Muscle layer of colon (tissue), 2 donors: ENCODE results near the gene TMEM139.

Experiments
- H3K27ac ChIP-seq: one replicate; pipeline ENCODE4 v1.7.0; 2013; ENCODE audit warnings: low read depth, mild to moderate bottlenecking, low read length, moderate library complexity
- H3K27me3 ChIP-seq, 2 donors: one replicate each; pipeline ENCODE4 v1.7.0; 2013; ENCODE audit warnings: low read length in 2 of 2, mild to moderate bottlenecking in 2 of 2; ENCODE audit not compliant: insufficient read depth in 2 of 2, control insufficient read depth in 1 of 2
- H3K36me3 ChIP-seq: one replicate; pipeline ENCODE4 v1.7.0; 2013; ENCODE audit warnings: mild to moderate bottlenecking, low read length; ENCODE audit not compliant: insufficient read depth
- H3K4me1 ChIP-seq: one replicate; pipeline ENCODE4 v1.7.0; 2013; ENCODE audit warnings: mild to moderate bottlenecking, low read length; ENCODE audit not compliant: insufficient read depth
- H3K4me3 ChIP-seq, 2 donors: one replicate each; pipeline ENCODE4 v1.7.0; 2013; ENCODE audit warnings: low read length in 2 of 2, low read depth in 1 of 2, mild to moderate bottlenecking in 1 of 2, moderate library complexity in 1 of 2
- H3K9ac ChIP-seq: one replicate; pipeline ENCODE4 v1.7.0; 2013; ENCODE audit warnings: low read length
- H3K9me3 ChIP-seq: one replicate; pipeline ENCODE4 v1.7.0; 2013; ENCODE audit warnings: mild to moderate bottlenecking, low read length
- donor health status: abdominal sarcoma.
- donor health status: Adenocarcinoma of cecum.

The TMEM139 gene

DNA sequence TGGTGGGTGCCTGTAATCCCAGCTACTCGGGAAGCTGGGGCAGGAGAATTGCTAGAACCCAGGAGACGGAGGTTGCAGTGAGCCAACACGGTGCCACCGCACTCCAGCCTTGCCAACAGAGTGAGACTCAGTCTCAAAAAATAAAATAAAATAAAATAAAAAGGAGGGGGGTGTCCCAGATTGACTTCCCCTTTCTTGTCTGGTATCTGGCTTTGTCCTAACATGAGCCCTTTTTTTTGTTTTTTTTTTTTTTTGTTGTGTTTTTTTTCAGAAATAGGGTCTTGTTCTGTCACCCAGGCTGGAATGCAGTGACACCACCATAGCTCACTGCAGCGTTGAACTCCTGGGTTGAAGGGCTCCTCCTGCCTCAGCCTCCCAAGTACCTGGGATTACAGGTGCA lies 8.1 kb downstream of the TMEM139 start:
- Histone ChIP-seq H3K9ac (no peak overlapping the region), H3K9me3 (no peaks in the 10 kb centered on the region), H3K4me1 (peaks cover 19% of the 10 kb centered on the region), H3K27me3 (no peaks in the 10 kb centered on the region), H3K27ac (no peak overlapping the region), H3K36me3 (peaks cover 46% of the 10 kb centered on the region), H3K4me3 (no peak overlapping the region)

- Histone ChIP-seq H3K9ac (no peak overlapping the region), H3K36me3 (peaks cover 72% of the 10 kb centered on the region), H3K27ac (no peak overlapping the region)
These were observed 11.1 kb downstream of the TMEM139 start for GRCh38 chr7:143295870-143296269.

GRCh38 chr7:143296686-143297085 lies 11.9 kb downstream of the TMEM139 start:
- peaks cover 80% of the 10 kb centered on the region for H3K36me3 ChIP-seq
- no peak overlapping the region for H3K4me3 ChIP-seq
- no peaks in the 10 kb centered on the region for H3K4me1 ChIP-seq
- no peak overlapping the region for H3K9ac ChIP-seq
- no peaks in the 10 kb centered on the region for H3K27me3 ChIP-seq
- no peaks in the 10 kb centered on the region for H3K9me3 ChIP-seq
- no peak overlapping the region for H3K27ac ChIP-seq

More at GRCh38 chr7:143295870-143296269, 11.1 kb downstream of the TMEM139 start:
- H3K4me1 ChIP-seq: no peaks in the 10 kb centered on the region
- no peaks in the 10 kb centered on the region for H3K27me3 ChIP-seq
- no peak overlapping the region for H3K4me3 ChIP-seq
- H3K9me3 ChIP-seq: no peaks in the 10 kb centered on the region

- Histone ChIP-seq H3K9me3 (no peaks in the 10 kb centered on the region), H3K27me3 (no peaks in the 10 kb centered on the region), H3K9ac (no peak overlapping the region), H3K27ac (no peak overlapping the region), H3K36me3 (peaks cover 81% of the 10 kb centered on the region), H3K4me1 (no peaks in the 10 kb centered on the region), H3K4me3 (no peak overlapping the region)
These were observed 14.6 kb downstream of the TMEM139 start for GRCh38 chr7:143299346-143299745.

DNA sequence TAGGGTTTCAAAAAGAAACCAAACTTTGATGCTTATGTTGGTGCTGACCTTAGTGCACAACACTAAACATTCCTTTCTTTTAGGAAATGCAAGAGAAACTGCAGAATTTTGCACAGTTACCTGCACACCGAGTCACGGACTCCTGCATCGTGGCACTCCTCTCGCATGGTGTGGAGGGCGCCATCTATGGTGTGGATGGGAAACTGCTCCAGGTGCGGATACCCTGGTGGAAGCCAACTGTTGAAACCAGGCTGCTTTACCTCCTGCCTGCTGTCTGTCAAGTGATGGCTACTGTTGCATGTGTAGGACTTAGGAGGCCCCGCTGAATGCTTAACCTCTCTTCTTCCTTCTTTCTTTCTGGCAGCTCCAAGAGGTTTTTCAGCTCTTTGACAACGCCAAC lies 15.1 kb downstream of the TMEM139 start:
- H3K27ac ChIP-seq: no peak overlapping the region
- peaks cover 81% of the 10 kb centered on the region for H3K36me3 ChIP-seq
- H3K4me3 ChIP-seq: no peak overlapping the region
- H3K9ac ChIP-seq: no peak overlapping the region
- no peaks in the 10 kb centered on the region for H3K27me3 ChIP-seq
- no peaks in the 10 kb centered on the region for H3K9me3 ChIP-seq
- H3K4me1 ChIP-seq: no peaks in the 10 kb centered on the region

DNA sequence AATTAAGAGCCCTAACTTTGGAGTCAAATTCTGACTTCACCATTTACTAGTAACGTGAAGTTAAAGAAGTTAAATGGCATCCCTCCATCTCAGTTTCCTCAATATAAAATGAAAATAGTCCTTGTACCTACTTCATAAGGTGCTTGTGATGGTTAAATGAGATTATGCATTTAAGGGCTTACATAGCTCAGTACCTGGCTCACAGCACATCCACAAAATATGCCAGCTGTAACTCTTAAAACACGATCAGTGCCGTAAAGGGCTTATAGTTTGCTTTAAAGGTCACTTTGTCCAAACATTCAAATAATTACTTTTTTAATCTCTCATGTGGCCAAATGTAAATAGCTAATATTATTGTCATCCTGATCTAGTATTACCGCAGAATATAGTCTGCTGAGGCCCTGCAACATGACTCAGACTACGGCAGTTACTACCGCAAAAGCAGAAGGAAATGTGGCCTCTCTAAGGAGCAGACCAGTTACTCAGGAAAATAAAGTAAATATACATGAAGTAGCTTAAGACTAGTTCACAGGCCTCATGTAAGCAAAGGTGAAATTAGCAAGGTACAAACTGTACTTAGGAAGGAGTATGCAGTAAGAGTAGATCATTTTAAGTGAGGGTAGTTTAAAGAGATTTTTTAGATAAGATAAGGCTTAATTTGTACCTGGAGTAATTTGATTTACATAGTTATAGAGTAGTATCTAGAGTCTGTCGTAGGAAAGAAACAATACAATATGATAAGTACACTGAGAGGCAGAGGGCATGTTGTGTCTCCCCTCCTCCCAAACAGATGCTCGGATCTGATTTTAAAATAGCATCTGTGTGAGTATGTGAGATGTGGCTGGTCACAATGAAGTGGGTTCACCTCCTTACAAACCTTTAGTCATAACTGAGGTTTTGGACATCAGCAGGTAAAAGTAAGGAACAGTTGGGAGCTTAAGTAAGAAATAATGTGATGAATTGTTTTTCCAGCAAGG lies 16.5 kb downstream of the TMEM139 start:
- Histone ChIP-seq H3K4me1 (no peaks in the 10 kb centered on the region), H3K27me3 (no peaks in the 10 kb centered on the region), H3K4me3 (no peak overlapping the region), H3K9me3 (no peaks in the 10 kb centered on the region), H3K36me3 (peaks cover 81% of the 10 kb centered on the region), H3K9ac (no peak overlapping the region), H3K27ac (no peak overlapping the region)

DNA sequence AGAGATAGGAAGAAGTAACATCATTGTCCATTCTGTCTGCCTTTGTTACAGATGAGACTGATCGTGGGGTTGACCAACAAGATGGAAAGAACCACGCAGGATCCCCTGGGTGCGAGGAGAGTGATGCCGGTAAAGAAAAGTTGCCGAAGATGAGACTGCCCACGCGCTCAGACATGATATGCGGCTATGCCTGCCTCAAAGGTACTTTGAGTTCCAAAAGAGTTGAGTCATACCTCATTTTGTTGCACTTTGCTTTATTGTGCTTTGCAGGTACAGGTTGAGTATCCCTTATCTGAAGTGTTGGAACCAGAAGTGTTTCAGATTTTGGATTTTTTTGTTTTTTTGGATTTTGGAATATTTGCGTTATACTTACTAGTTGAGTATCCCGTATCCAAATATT lies 19.0 kb downstream of the TMEM139 start:
- no peak overlapping the region for H3K27ac ChIP-seq
- peaks cover 85% of the 10 kb centered on the region for H3K36me3 ChIP-seq

GRCh38 chr7:143304938-143305337 lies 20.2 kb downstream of the TMEM139 start:
- Histone ChIP-seq H3K9ac (no peak overlapping the region), H3K36me3 (peaks cover 73% of the 10 kb centered on the region), H3K27ac (no peak overlapping the region), H3K9me3 (no peaks in the 10 kb centered on the region), H3K4me3 (no peak overlapping the region), H3K27me3 (no peaks in the 10 kb centered on the region), H3K4me1 (no peaks in the 10 kb centered on the region)

More for the DNA sequence above, 19.0 kb downstream of the TMEM139 start:
- H3K4me3 ChIP-seq: no peak overlapping the region
- H3K4me1 ChIP-seq: no peaks in the 10 kb centered on the region
- H3K27me3 ChIP-seq: no peaks in the 10 kb centered on the region
- H3K9ac ChIP-seq: no peak overlapping the region
- no peaks in the 10 kb centered on the region for H3K9me3 ChIP-seq

DNA sequence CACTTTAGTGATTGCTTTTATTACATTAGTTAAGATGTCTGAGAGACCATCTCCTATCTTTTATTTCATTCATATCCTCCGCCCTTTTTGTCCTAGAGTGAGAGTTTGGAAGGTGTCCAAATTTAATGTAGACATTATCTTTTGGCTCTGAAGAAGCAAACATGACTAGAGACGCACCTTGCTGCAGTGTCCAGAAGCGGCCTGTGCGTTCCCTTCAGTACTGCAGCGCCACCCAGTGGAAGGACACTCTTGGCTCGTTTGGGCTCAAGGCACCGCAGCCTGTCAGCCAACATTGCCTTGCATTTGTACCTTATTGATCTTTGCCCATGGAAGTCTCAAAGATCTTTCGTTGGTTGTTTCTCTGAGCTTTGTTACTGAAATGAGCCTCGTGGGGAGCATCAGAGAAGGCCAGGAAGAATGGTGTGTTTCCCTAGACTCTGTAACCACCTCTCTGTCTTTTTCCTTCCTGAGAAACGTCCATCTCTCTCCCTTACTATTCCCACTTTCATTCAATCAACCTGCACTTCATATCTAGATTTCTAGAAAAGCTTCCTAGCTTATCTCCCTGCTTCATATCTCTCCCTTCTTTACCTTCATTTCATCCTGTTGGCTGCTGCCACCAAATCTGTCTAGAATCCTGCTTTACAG lies 20.8 kb downstream of the TMEM139 start:
- Histone ChIP-seq H3K4me1 (no peaks in the 10 kb centered on the region), H3K9me3 (no peaks in the 10 kb centered on the region), H3K27me3 (no peaks in the 10 kb centered on the region), H3K4me3 (no peak overlapping the region), H3K36me3 (peaks cover 67% of the 10 kb centered on the region), H3K27ac (no peak overlapping the region), H3K9ac (no peak overlapping the region)

DNA sequence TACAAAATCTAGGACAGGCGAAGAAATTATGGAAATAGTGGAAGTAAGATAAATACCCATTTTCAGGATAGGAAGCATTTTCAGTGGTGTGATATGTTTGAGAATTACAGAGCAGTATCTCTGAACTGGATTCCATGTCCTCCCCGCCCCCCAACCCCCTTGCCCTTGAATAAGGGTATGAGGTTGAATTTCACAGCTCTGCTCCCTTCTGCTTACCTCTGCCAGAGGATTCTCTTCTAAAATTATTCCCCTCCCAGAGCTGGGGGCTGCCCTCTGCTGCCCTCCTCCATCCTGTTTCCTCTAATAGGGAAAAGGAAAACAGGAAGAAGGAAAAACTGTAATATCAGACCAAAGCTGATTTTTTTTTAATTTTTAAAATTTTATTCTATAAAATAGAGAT lies 23.9 kb downstream of the TMEM139 start:
- Histone ChIP-seq H3K27me3 (no peaks in the 10 kb centered on the region), H3K36me3 (peaks cover 41% of the 10 kb centered on the region), H3K4me1 (no peaks in the 10 kb centered on the region), H3K27ac (no peak overlapping the region), H3K9ac (no peak overlapping the region), H3K4me3 (no peak overlapping the region), H3K9me3 (no peaks in the 10 kb centered on the region)

DNA sequence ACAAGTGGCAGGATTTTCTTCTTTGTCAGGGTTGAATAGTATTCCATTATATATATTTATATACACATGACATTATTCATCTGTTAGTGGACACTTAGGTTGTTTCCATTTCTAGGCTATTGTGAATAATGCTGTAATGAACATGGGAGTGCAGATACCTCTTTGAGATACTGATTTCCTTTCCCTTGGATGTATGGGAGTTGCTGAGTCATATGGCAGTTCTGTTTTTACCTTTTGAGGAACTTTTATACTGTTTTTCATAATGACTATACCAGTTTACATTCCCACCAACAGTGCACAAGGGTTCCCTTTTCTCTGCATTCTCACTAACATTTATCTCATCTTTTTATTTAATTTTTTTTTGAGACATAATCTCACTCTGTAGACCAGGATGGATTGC lies 29.4 kb downstream of the TMEM139 start:
- Histone ChIP-seq H3K4me1 (no peaks in the 10 kb centered on the region), H3K9ac (no peak overlapping the region), H3K27me3 (no peaks in the 10 kb centered on the region), H3K4me3 (no peak overlapping the region), H3K9me3 (no peaks in the 10 kb centered on the region), H3K36me3 (no peaks in the 10 kb centered on the region), H3K27ac (no peak overlapping the region)
